ENCODE results near the gene FSCN2.

FSCN2 gene

DNA sequence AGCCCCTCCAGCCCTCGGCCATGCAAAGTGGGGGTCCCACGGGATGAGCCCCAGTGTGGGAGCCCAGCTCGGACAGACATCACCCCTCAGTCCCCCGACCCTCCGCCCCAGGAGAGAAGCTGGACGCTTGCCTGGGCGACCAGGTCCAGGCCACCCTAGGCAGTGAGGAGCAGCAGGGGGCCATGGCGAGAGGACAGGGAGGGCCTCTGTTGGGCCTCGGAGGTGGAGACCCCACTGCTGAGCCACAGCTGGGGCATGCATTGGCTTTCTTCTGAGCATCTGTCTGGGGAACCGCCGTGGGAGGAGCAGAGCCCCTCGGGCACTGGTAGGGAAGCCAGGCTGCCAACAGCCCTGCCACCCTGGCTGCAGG is 28.6 kb upstream of the FSCN2 start:
- no peaks in the 10 kb centered on the region for H4K20me1 ChIP-seq (ENCODE audit: insufficient read depth)
- H3K79me2 ChIP-seq (ENCODE audit: insufficient read depth, low read depth), result no peaks in the 10 kb centered on the region
- no peak overlapping the region for H3K9ac ChIP-seq
- no peaks in the 10 kb centered on the region for H3K4me1 ChIP-seq (ENCODE audit: low read depth, poor library complexity, severe bottlenecking)
- H3K27me3 ChIP-seq (ENCODE audit: insufficient read depth, low read depth), result peaks cover 87% of the 10 kb centered on the region
- TF ChIP-seq, protein P1, sequence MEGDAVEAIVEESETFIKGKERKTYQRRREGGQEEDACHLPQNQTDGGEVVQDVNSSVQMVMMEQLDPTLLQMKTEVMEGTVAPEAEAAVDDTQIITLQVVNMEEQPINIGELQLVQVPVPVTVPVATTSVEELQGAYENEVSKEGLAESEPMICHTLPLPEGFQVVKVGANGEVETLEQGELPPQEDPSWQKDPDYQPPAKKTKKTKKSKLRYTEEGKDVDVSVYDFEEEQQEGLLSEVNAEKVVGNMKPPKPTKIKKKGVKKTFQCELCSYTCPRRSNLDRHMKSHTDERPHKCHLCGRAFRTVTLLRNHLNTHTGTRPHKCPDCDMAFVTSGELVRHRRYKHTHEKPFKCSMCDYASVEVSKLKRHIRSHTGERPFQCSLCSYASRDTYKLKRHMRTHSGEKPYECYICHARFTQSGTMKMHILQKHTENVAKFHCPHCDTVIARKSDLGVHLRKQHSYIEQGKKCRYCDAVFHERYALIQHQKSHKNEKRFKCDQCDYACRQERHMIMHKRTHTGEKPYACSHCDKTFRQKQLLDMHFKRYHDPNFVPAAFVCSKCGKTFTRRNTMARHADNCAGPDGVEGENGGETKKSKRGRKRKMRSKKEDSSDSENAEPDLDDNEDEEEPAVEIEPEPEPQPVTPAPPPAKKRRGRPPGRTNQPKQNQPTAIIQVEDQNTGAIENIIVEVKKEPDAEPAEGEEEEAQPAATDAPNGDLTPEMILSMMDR (conservative IDR thresholded peaks at IDR 0.05; ENCODE audit: low read depth, low read length), result no peak
- no peak overlapping the region for H3K27ac ChIP-seq
- H3K4me3 ChIP-seq (IDR thresholded peaks at IDR 0.05; ENCODE audit: insufficient read depth, low read depth, low read length), result no peak overlapping the region
- H2AFZ ChIP-seq (ENCODE audit: low read depth), result no peak overlapping the region
- no peak overlapping the region for H3K4me2 ChIP-seq
- H3K36me3 ChIP-seq (ENCODE audit: insufficient read depth), result no peaks in the 10 kb centered on the region

DNA sequence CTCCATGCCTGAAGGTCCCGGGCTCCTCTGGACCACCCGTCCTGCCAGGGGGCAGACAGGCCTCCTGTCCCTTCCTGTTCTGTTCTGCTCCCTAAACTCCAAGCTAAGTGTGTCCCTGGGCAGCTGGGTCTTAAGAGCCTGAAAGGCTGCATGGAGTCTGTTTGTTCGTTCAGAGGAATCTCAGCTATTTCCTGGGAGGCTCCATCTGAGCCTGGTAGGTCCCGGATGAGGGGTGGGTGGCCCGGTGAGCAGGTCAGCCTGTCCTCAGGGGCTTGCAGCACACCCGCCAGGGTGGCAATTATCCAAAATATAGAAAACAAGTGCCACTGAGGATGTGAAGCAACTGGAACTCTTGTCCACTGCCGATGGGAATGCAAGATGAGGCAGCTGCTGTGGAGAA is 28.1 kb upstream of the FSCN2 start:
- H2AFZ ChIP-seq (ENCODE audit: low read depth), result no peak overlapping the region
- H3K4me2 ChIP-seq, result no peak overlapping the region
- no peaks in the 10 kb centered on the region for H3K79me2 ChIP-seq (ENCODE audit: insufficient read depth, low read depth)
- H3K9ac ChIP-seq, result no peak overlapping the region
- peaks cover 87% of the 10 kb centered on the region for H3K27me3 ChIP-seq (ENCODE audit: insufficient read depth, low read depth)
- no peak overlapping the region for H3K27ac ChIP-seq
- TF ChIP-seq, protein P1 (conservative IDR thresholded peaks at IDR 0.05; ENCODE audit: low read depth, low read length), result no peak
- no peaks in the 10 kb centered on the region for H4K20me1 ChIP-seq (ENCODE audit: insufficient read depth)
- H3K4me3 ChIP-seq (IDR thresholded peaks at IDR 0.05; ENCODE audit: insufficient read depth, low read depth, low read length), result no peak overlapping the region
- H3K4me1 ChIP-seq (ENCODE audit: low read depth, poor library complexity, severe bottlenecking), result no peaks in the 10 kb centered on the region
- no peaks in the 10 kb centered on the region for H3K36me3 ChIP-seq (ENCODE audit: insufficient read depth)

- Histone ChIP-seq H3K4me3 (IDR thresholded peaks at IDR 0.05; ENCODE audit: insufficient read depth, low read depth, low read length) (no peak overlapping the region), H3K36me3 (ENCODE audit: insufficient read depth) (no peaks in the 10 kb centered on the region), H3K4me2 (no peak overlapping the region), H3K79me2 (ENCODE audit: insufficient read depth, low read depth) (no peaks in the 10 kb centered on the region), H2AFZ (ENCODE audit: low read depth) (no peak overlapping the region), H3K4me1 (ENCODE audit: low read depth, poor library complexity, severe bottlenecking) (no peaks in the 10 kb centered on the region), H3K27me3 (ENCODE audit: insufficient read depth, low read depth) (peaks cover 77% of the 10 kb centered on the region), H3K27ac (no peak overlapping the region), H3K9ac (no peak overlapping the region), H4K20me1 (ENCODE audit: insufficient read depth) (no peaks in the 10 kb centered on the region)
- TF ChIP-seq, protein P1 (conservative IDR thresholded peaks at IDR 0.05; ENCODE audit: low read depth, low read length), result no peak
Observed at GRCh38 chr17:81502471-81503017, 25.6 kb upstream of the FSCN2 start.

DNA sequence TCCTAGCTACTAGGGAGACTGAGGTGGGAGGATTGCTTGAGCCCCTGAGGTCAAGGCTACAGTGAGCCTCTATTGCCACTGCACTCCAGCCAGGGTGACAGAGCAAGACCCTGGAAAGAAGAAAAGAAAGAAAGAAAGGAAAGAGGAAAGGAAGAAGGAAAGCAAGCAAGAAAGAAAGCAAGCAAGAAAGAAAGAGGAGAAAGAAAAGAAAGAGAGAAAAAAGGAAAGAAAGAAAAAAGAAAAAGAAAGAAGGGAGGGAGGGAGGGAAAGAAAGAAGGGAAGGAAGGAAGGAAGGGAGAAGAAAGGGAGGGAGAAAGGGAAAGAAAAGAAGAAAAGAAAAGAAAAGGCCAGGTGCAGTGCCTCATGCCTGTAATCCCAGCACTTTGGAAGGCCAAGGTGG is 24.6 kb upstream of the FSCN2 start:
- H3K9ac ChIP-seq, result no peak overlapping the region
- no peaks in the 10 kb centered on the region for H3K79me2 ChIP-seq (ENCODE audit: insufficient read depth, low read depth)
- no peak overlapping the region for H3K4me2 ChIP-seq
- H4K20me1 ChIP-seq (ENCODE audit: insufficient read depth), result no peaks in the 10 kb centered on the region
- H3K36me3 ChIP-seq (ENCODE audit: insufficient read depth), result no peaks in the 10 kb centered on the region
- TF ChIP-seq, protein P1 (conservative IDR thresholded peaks at IDR 0.05; ENCODE audit: low read depth, low read length), result no peak
- no peaks in the 10 kb centered on the region for H3K4me1 ChIP-seq (ENCODE audit: low read depth, poor library complexity, severe bottlenecking)
- H3K4me3 ChIP-seq (IDR thresholded peaks at IDR 0.05; ENCODE audit: insufficient read depth, low read depth, low read length), result no peak overlapping the region
- no peak overlapping the region for H3K27ac ChIP-seq
- no peak overlapping the region for H2AFZ ChIP-seq (ENCODE audit: low read depth)
- peaks cover 68% of the 10 kb centered on the region for H3K27me3 ChIP-seq (ENCODE audit: insufficient read depth, low read depth)
